ENCODE measurements around the gene DLG2. TPM values are rescaled to one million over a fixed set of nuclear protein-coding genes. Genes with fewer than 3 reads are reported as not detected.
"Not testable (repeated sequence)": the region's sequence is repeated elsewhere in the genome, so short reads cannot be mapped to it uniquely, and the experiment has no call there.

DLG2 gene
- total and polyA plus RNA-seq, 11 donors = 2.4 to 13.9 (median 7.1) TPM

DNA sequence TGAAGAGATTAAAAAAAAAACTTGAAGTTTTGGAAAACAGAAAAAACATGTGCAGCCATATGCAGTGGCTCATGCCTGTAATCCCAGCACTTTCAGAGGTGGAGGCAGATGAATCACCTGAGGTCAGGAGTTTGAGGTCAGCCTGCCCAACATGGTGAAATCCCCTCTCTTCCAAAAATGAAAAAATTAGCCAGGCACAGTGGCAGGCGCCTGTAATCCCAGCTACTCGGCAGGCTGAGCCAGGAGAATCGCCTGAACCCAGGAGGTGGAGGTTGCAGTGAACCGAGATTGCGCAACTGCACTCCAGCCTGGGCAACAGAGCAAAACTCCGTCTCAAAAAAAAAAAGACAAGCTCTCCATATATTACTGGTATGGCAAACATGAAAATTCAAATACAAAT lies 7.6 kb downstream of the DLG2 start:
- 72 to 86% (median 79%) methylated on average over 6 of the region's 6 CpGs for WGBS, 4 donors
- no peaks in the 10 kb centered on the region for H3K27me3 ChIP-seq
- ATAC-seq (no peak), DNase-seq (no peak)
- peaks cover 0 to 6% (median 0%) of the 10 kb centered on the region in 9 donors for H3K36me3 ChIP-seq
- intact Hi-C loops (cut with DNase I) = no loop called here
- no peak overlapping the region for H3K27ac ChIP-seq
- H3K9me3 ChIP-seq = no peaks in the 10 kb centered on the region
- no peak overlapping the region for H3K4me3 ChIP-seq
- H3K4me1 ChIP-seq = no peaks in the 10 kb centered on the region
- no peak for TF ChIP-seq POLR2A (IDR thresholded peaks at IDR 0.05)
- TF ChIP-seq, protein P1, sequence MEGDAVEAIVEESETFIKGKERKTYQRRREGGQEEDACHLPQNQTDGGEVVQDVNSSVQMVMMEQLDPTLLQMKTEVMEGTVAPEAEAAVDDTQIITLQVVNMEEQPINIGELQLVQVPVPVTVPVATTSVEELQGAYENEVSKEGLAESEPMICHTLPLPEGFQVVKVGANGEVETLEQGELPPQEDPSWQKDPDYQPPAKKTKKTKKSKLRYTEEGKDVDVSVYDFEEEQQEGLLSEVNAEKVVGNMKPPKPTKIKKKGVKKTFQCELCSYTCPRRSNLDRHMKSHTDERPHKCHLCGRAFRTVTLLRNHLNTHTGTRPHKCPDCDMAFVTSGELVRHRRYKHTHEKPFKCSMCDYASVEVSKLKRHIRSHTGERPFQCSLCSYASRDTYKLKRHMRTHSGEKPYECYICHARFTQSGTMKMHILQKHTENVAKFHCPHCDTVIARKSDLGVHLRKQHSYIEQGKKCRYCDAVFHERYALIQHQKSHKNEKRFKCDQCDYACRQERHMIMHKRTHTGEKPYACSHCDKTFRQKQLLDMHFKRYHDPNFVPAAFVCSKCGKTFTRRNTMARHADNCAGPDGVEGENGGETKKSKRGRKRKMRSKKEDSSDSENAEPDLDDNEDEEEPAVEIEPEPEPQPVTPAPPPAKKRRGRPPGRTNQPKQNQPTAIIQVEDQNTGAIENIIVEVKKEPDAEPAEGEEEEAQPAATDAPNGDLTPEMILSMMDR (IDR thresholded peaks at IDR 0.05) = no peak

DNA sequence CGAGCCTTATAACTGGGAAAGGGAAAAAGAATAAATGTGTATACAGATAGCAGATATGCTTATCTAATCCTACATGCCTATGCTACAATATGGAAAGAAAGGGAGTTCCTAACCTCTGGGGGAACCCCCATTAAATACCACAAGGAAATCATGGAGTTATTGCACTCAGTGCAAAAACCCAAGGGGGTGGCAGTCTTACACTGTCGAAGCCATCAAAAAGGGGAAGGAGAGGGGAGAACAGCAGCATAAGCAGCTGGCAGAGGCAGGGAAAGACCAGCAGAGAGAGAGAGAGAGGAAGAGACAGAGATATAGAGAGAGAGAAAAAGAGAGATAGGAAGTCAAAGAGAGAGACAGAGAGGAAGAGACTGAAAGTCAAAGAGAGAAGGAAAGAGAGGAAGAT lies 15.5 kb downstream of the DLG2 start:
- WGBS, 4 donors = 80 to 86% (median 85%) methylated on average over 2 of the region's 2 CpGs
- H3K4me3 ChIP-seq; H3K4me1 ChIP-seq; intact Hi-C loops (cut with DNase I); H3K9me3 ChIP-seq; H3K27me3 ChIP-seq; H3K36me3 ChIP-seq; DNase-seq; ATAC-seq; H3K27ac ChIP-seq: not testable (repeated sequence)

DNA sequence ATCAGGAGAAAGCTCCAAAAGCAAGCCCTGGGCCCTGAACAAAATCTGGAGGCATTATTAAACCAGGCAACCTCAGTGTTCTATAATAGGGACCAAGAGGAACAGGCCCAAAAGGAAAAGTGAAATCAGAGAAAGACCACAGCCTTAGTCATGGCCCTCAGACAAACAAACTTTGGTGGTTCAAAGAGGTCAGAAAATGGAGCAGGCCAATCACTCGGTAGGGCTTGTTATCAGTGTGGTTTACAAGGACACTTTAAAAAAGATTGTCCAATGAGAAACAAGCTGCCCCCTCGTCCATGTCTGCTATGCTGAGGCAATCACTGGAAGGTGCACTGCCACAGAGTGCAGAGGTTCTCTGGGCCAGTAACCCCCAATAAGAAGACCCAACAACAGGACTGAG lies 17.9 kb downstream of the DLG2 start:
- ATAC-seq; H3K4me3 ChIP-seq; H3K27ac ChIP-seq; H3K36me3 ChIP-seq; H3K9me3 ChIP-seq; intact Hi-C loops (cut with DNase I); DNase-seq; H3K4me1 ChIP-seq; H3K27me3 ChIP-seq: not testable (repeated sequence)
- 68 to 80% (median 72%) methylated on average over 2 of the region's 2 CpGs for WGBS, 4 donors

DNA sequence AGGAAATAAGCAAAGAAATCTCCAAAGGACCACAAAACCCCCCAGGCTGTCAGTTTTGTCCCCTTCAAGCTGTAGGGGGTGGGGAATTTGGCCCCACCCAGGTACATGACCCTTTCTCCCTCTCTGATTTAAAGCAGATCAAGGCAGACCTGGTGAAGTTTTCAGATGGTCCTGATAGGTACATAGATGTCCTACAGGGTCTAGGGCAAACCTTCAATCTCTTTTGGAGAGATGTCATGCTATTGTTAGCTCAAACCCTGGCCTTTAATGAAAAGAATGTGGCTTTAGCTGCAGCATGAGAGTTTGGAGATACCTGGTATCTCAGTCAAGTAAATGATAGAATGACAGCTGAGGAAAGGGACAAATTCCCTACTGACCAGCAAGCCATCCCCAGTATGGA lies 18.5 kb downstream of the DLG2 start:
- intact Hi-C loops (cut with DNase I); ATAC-seq; H3K27me3 ChIP-seq; H3K27ac ChIP-seq; DNase-seq; H3K9me3 ChIP-seq; H3K36me3 ChIP-seq; H3K4me1 ChIP-seq; H3K4me3 ChIP-seq: not testable (repeated sequence)

DNA sequence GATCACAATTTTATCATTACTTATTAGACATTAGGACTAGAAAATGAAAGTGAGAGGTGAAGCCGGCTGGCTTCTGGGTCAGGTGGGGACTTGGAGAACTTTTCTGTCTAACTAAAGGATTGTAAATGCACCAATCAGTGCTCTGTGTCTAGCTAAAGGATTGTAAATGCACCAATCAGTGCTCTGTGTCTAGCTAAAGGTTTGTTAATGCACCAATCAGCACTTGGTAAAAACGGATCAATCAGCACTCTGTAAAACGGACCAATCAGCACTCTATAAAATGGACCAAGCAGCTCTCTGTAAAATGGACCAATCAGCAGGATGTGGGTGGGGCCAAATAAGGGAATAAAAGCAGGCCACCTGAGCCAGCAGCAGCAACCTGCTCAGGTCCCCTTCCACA lies 20.9 kb downstream of the DLG2 start:
- H3K27ac ChIP-seq; H3K27me3 ChIP-seq; H3K4me1 ChIP-seq; H3K36me3 ChIP-seq; intact Hi-C loops (cut with DNase I); DNase-seq; ATAC-seq; H3K9me3 ChIP-seq; H3K4me3 ChIP-seq: not testable (repeated sequence)
- 94 to 98% (median 97%) methylated on average over 3 of the region's 3 CpGs for WGBS, 4 donors

DNA sequence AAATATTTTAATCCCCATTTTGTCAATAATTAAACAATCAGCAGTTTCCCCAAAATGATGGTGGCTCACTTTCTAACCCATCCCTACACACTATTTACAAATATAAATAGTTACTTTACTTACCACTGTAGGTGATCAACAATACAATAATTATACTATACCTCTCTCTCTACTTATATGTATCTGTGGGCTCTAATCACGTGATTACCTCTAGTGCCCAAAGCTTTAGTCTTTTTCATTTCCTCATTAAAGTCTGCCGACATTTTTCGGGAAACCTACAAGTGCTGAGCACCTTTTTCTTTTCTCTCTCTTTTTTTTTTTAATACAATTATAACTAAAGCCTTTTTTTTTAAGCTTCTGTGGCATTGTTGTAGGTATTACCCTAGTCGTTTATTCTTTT lies 23.9 kb downstream of the DLG2 start:
- Histone ChIP-seq H3K27me3 (no peaks in the 10 kb centered on the region), H3K4me3 (no peak overlapping the region), H3K36me3 (no peaks in the 10 kb centered on the region), H3K9me3 (peaks cover 0 to 9% (median 0%) of the 10 kb centered on the region in 12 donors), H3K27ac (no peak overlapping the region), H3K4me1 (no peaks in the 10 kb centered on the region)
- 88 to 95% (median 91%) methylated on average over 4 of the region's 4 CpGs for WGBS, 4 donors
- no peak for DNase-seq
- intact Hi-C loops (cut with DNase I) = no loop called here
- TF ChIP-seq POLR2A (IDR thresholded peaks at IDR 0.05) = no peak
- TF ChIP-seq, protein P1 (IDR thresholded peaks at IDR 0.05) = no peak
- no peak for ATAC-seq
